Memory B cell (primary cell): ENCODE data around the gene KCNJ1.

ENCODE experiments used
- ATAC-seq: fragments of 150-1000 bp; cut with Tn5 transposase; 2 replicates; pipeline ENCODE4 v1.10.0; 2021; ENCODE audit warnings: low read depth, mild to moderate bottlenecking, moderate library complexity
- DNase-seq, 2 donors: peaks; one replicate each; pipeline ENCODE4 v3.0.0; 2022; ENCODE audit warnings: low spot score in 2 of 2
- H3K27ac Mint-ChIP-seq: one replicate; pipeline ENCODE4 v1.8.0; 2022; ENCODE audit warnings: mild to moderate bottlenecking, moderate library complexity, mixed read lengths
- H3K27me3 Mint-ChIP-seq: one replicate; pipeline ENCODE4 v1.8.0; 2022; ENCODE audit warnings: mixed read lengths
- H3K36me3 Mint-ChIP-seq: one replicate; pipeline ENCODE4 v1.8.0; 2022; ENCODE audit warnings: mild to moderate bottlenecking, mixed read lengths
- H3K4me1 Mint-ChIP-seq: one replicate; pipeline ENCODE4 v1.8.0; 2022; ENCODE audit warnings: mixed read lengths
- H3K4me3 Mint-ChIP-seq: one replicate; pipeline ENCODE4 v1.8.0; 2022; ENCODE audit warnings: mild to moderate bottlenecking, moderate library complexity, mixed read lengths
- H3K9me3 Mint-ChIP-seq: one replicate; pipeline ENCODE4 v1.8.0; 2022; ENCODE audit warnings: mixed read lengths

Gene KCNJ1

GRCh38 chr11:128867277-128867676 is at the start of gene KCNJ1:
TSS of gene KCNJ1 (minus strand) at chr11:128867296. CDS start at chr11:128840243, 27,053 bp downstream.
- no peak within 1 kb of the TSS for H3K27ac Mint-ChIP-seq
- no peak for ATAC-seq
- H3K36me3 Mint-ChIP-seq: no peaks in the 10 kb centered on the region
- no peak for DNase-seq
- H3K27me3 Mint-ChIP-seq: peaks cover 6% of the 10 kb centered on the region
- no peaks in the 10 kb centered on the region for H3K9me3 Mint-ChIP-seq
- no peak within 1 kb of the TSS for H3K4me3 Mint-ChIP-seq
- peaks cover 11% of the 10 kb centered on the region for H3K4me1 Mint-ChIP-seq

GRCh38 chr11:128916681-128917080 is 49.6 kb upstream of the KCNJ1 start:
- Mint-ChIP-seq H3K36me3 (no peaks in the 10 kb centered on the region), H3K27ac (no peak overlapping the region), H3K27me3 (peaks cover 30% of the 10 kb centered on the region), H3K9me3 (peaks cover 7% of the 10 kb centered on the region), H3K4me3 (no peak overlapping the region), H3K4me1 (peaks cover 3% of the 10 kb centered on the region)
- DNase-seq (no peak), ATAC-seq (no peak)

GRCh38 chr11:128916037-128916572 is 49.0 kb upstream of the KCNJ1 start:
- Mint-ChIP-seq H3K27ac (no peak overlapping the region), H3K27me3 (peaks cover 32% of the 10 kb centered on the region), H3K9me3 (peaks cover 7% of the 10 kb centered on the region), H3K36me3 (no peaks in the 10 kb centered on the region), H3K4me1 (peaks cover 3% of the 10 kb centered on the region), H3K4me3 (no peak overlapping the region)
- no peak for DNase-seq
- ATAC-seq: no peak

GRCh38 chr11:128915149-128915521 is 48.0 kb upstream of the KCNJ1 start:
- no peaks in the 10 kb centered on the region for H3K36me3 Mint-ChIP-seq
- peaks cover 7% of the 10 kb centered on the region for H3K9me3 Mint-ChIP-seq
- H3K27me3 Mint-ChIP-seq: peaks cover 28% of the 10 kb centered on the region
- no peak for DNase-seq
- no peak for ATAC-seq
- H3K4me3 Mint-ChIP-seq: no peak overlapping the region
- H3K4me1 Mint-ChIP-seq: peaks cover 3% of the 10 kb centered on the region
- H3K27ac Mint-ChIP-seq: no peak overlapping the region

GRCh38 chr11:128914216-128915148 is 47.4 kb upstream of the KCNJ1 start:
- Mint-ChIP-seq H3K4me1 (peaks cover 3% of the 10 kb centered on the region), H3K27ac (no peak overlapping the region), H3K9me3 (peaks cover 7% of the 10 kb centered on the region), H3K4me3 (no peak overlapping the region), H3K36me3 (no peaks in the 10 kb centered on the region), H3K27me3 (peaks cover 28% of the 10 kb centered on the region)
- DNase-seq: no peak
- no peak for ATAC-seq

GRCh38 chr11:128913806-128914205 is 46.7 kb upstream of the KCNJ1 start:
- H3K27me3 Mint-ChIP-seq: peaks cover 24% of the 10 kb centered on the region

GRCh38 chr11:128911701-128912100 is 44.6 kb upstream of the KCNJ1 start:
- H3K27me3 Mint-ChIP-seq: peaks cover 24% of the 10 kb centered on the region
- no peak for ATAC-seq
- H3K9me3 Mint-ChIP-seq: peaks cover 7% of the 10 kb centered on the region
- H3K4me3 Mint-ChIP-seq: no peak overlapping the region
- H3K36me3 Mint-ChIP-seq: no peaks in the 10 kb centered on the region
- H3K27ac Mint-ChIP-seq: no peak overlapping the region
- no peaks in the 10 kb centered on the region for H3K4me1 Mint-ChIP-seq
- no peak for DNase-seq

More at GRCh38 chr11:128913806-128914205, 46.7 kb upstream of the KCNJ1 start:
- Mint-ChIP-seq H3K36me3 (no peaks in the 10 kb centered on the region), H3K9me3 (peaks cover 7% of the 10 kb centered on the region), H3K4me3 (no peak overlapping the region), H3K4me1 (no peaks in the 10 kb centered on the region), H3K27ac (no peak overlapping the region)
- DNase-seq: no peak
- no peak for ATAC-seq

GRCh38 chr11:128911239-128911638 is 44.1 kb upstream of the KCNJ1 start:
- DNase-seq (no peak), ATAC-seq (no peak)
- H3K27me3 Mint-ChIP-seq: peaks cover 24% of the 10 kb centered on the region
- H3K4me1 Mint-ChIP-seq: peaks cover under 1% of the 10 kb centered on the region
- H3K4me3 Mint-ChIP-seq: no peak overlapping the region
- peaks cover 7% of the 10 kb centered on the region for H3K9me3 Mint-ChIP-seq
- H3K27ac Mint-ChIP-seq: no peak overlapping the region
- no peaks in the 10 kb centered on the region for H3K36me3 Mint-ChIP-seq

- Mint-ChIP-seq H3K4me1 (peaks cover 6% of the 10 kb centered on the region), H3K9me3 (peaks cover 2% of the 10 kb centered on the region), H3K4me3 (no peak overlapping the region), H3K36me3 (no peaks in the 10 kb centered on the region), H3K27ac (no peak overlapping the region), H3K27me3 (peaks cover 21% of the 10 kb centered on the region)
- DNase-seq (no peak), ATAC-seq (no peak)
These were observed 43.5 kb upstream of the KCNJ1 start for GRCh38 chr11:128910576-128910975.

- H3K9me3 Mint-ChIP-seq: no peaks in the 10 kb centered on the region
- DNase-seq: no peak
These were observed 42.5 kb upstream of the KCNJ1 start for GRCh38 chr11:128909438-128910125.

GRCh38 chr11:128908391-128909246 is 41.5 kb upstream of the KCNJ1 start:
- no peak overlapping the region for H3K27ac Mint-ChIP-seq
- peaks cover 17% of the 10 kb centered on the region for H3K4me1 Mint-ChIP-seq
- ATAC-seq: no peak
- H3K27me3 Mint-ChIP-seq: peaks cover 23% of the 10 kb centered on the region
- no peak overlapping the region for H3K4me3 Mint-ChIP-seq
- H3K9me3 Mint-ChIP-seq: no peaks in the 10 kb centered on the region
- H3K36me3 Mint-ChIP-seq: no peaks in the 10 kb centered on the region
- no peak for DNase-seq

More at GRCh38 chr11:128909438-128910125, 42.5 kb upstream of the KCNJ1 start:
- no peak for ATAC-seq
- H3K4me3 Mint-ChIP-seq: no peak overlapping the region
- no peak overlapping the region for H3K27ac Mint-ChIP-seq
- peaks cover 17% of the 10 kb centered on the region for H3K27me3 Mint-ChIP-seq
- H3K36me3 Mint-ChIP-seq: no peaks in the 10 kb centered on the region
- peaks cover 9% of the 10 kb centered on the region for H3K4me1 Mint-ChIP-seq

GRCh38 chr11:128907585-128907984 is 40.5 kb upstream of the KCNJ1 start:
- ATAC-seq: no peak
- Mint-ChIP-seq H3K36me3 (no peaks in the 10 kb centered on the region), H3K9me3 (no peaks in the 10 kb centered on the region), H3K27ac (no peak overlapping the region), H3K4me1 (peaks cover 19% of the 10 kb centered on the region), H3K27me3 (peaks cover 21% of the 10 kb centered on the region), H3K4me3 (no peak overlapping the region)
- no peak for DNase-seq

- no peak for ATAC-seq
- peaks cover 19% of the 10 kb centered on the region for H3K4me1 Mint-ChIP-seq
- peak overlapping the region; percentile 88 for H3K4me3 Mint-ChIP-seq
- H3K27ac Mint-ChIP-seq: no peak overlapping the region
- H3K9me3 Mint-ChIP-seq: no peaks in the 10 kb centered on the region
- H3K36me3 Mint-ChIP-seq: no peaks in the 10 kb centered on the region
- DNase-seq: no peak
- H3K27me3 Mint-ChIP-seq: peaks cover 17% of the 10 kb centered on the region
These were observed 39.3 kb upstream of the KCNJ1 start for GRCh38 chr11:128906185-128907050.
